Measurements from ENCODE around the gene DGCR2.

DNA sequence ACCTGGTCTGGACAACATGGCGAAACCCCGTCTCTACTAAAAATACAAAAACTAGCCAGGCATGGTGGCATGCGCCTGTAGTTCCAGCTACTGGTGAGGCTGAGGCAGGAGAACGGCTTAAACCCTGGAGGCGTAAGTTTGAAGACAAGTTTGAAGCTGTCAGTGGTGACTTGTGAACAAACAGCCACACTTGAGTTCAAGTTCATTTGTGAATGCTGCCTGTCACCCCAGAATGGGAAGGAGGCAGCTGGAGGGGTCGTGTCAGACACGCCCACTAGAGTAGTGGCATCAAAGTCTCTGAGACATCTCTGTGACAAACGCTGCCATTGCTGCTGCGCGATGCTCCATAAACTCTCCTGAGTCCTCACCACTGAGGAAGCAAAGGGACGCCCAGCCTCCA lies 74.2 kb downstream of the DGCR2 start:
- TF ChIP-seq CTCF (IDR thresholded peaks at IDR 0.05) (no peak), EZH2 (IDR thresholded peaks at IDR 0.05) (no peak)
